ENCODE results near the gene CLCN7. TPM values are rescaled to one million over a fixed set of nuclear protein-coding genes. Genes with fewer than 3 reads are reported as not detected.

Gene CLCN7
- total and polyA plus RNA-seq, 2 of the 13 experiments (the other 11 are each of a cell fraction or from before 2014, with no cell fraction given) = 24.6 to 25.1 TPM

DNA sequence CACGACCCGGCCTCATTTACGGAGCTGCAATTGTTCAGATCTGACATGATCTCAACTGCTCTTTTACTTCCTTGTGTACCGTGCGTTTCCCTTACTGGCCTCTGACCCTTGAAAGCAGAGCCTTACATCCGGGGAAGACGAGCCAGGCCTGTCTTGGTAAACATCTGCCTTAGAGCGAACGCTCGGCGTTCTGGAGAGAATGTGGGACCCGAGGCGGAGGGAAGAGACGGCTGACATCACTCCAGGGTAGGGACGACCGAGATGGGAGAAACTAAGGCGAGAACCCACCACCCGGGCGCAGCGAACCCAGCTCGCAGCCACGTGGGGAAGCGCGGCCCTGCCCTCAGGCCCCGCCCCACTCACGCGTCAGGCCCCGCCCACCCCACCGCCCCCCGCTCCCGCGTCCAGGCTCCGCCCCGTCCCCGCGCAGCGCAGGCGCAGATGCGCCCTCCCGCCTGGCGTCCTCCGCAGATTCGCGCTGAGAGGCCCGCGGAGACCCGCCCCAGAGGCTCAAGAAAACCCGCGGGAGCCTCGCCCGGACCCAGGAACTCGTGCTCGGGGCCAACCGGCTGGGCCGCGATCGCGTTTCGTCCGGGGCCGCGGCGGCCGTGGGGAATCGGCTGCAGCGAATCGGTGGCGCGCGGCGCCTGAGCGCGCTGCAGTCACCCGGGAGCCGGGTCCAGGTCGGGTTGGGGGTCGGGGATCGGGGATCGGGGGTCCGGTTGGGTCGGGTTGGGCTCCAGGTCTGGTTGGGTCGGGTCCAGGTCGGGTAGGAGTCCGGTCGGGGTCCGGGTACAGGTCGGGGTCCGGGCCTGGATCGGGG is 18.3 kb upstream of the CLCN7 start, which contains the start of gene TELO2 (continued):
- no peak for TF ChIP-seq SALL2 (CRISPR knock-in tag; IDR thresholded peaks at IDR 0.05)
- TF ChIP-seq, protein P1, sequence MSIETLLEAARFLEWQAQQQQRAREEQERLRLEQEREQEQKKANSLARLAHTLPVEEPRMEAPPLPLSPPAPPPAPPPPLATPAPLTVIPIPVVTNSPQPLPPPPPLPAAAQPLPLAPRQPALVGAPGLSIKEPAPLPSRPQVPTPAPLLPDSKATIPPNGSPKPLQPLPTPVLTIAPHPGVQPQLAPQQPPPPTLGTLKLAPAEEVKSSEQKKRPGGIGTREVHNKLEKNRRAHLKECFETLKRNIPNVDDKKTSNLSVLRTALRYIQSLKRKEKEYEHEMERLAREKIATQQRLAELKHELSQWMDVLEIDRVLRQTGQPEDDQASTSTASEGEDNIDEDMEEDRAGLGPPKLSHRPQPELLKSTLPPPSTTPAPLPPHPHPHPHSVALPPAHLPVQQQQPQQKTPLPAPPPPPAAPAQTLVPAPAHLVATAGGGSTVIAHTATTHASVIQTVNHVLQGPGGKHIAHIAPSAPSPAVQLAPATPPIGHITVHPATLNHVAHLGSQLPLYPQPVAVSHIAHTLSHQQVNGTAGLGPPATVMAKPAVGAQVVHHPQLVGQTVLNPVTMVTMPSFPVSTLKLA (IDR thresholded peaks at IDR 0.05) = peak; percentile 58
- no peak for TF ChIP-seq ZNF569 (CRISPR knock-in tag; IDR thresholded peaks at IDR 0.05; ENCODE audit: borderline replicate concordance)
- no peak for TF ChIP-seq ZFP36 (IDR thresholded peaks at IDR 0.05; ENCODE audit: borderline replicate concordance, low read depth, low read length, partially characterized antibody)
- TF ChIP-seq ZMYM3 (CRISPR knock-in tag; IDR thresholded peaks at IDR 0.05) = 0 out of 2 replicates have a peak, but pooled peaks have one; percentile 42
- peak; percentile 91 for TF ChIP-seq YEATS2 (CRISPR knock-in tag; IDR thresholded peaks at IDR 0.05; ENCODE audit: borderline replicate concordance)
- TF ChIP-seq, protein P2, sequence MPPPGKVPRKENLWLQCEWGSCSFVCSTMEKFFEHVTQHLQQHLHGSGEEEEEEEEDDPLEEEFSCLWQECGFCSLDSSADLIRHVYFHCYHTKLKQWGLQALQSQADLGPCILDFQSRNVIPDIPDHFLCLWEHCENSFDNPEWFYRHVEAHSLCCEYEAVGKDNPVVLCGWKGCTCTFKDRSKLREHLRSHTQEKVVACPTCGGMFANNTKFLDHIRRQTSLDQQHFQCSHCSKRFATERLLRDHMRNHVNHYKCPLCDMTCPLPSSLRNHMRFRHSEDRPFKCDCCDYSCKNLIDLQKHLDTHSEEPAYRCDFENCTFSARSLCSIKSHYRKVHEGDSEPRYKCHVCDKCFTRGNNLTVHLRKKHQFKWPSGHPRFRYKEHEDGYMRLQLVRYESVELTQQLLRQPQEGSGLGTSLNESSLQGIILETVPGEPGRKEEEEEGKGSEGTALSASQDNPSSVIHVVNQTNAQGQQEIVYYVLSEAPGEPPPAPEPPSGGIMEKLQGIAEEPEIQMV (CRISPR knock-in tag; IDR thresholded peaks at IDR 0.05; ENCODE audit: low read depth) = 0 out of 2 replicates have a peak, but pooled peaks have one; percentile 34
- TF ChIP-seq EHMT2 (IDR thresholded peaks at IDR 0.05; ENCODE audit: borderline replicate concordance, low read depth, low read length) = no peak
- TF ChIP-seq HDAC2 (CRISPR knock-in tag; IDR thresholded peaks at IDR 0.05) = peak; percentile 21
- TF ChIP-seq ZNF335 (CRISPR knock-in tag; IDR thresholded peaks at IDR 0.05) = 0 out of 2 replicates have a peak, but pooled peaks have one; percentile 20
- no peak; the same call in 1 of the 2 replicates for TF ChIP-seq POGZ (CRISPR knock-in tag; IDR thresholded peaks at IDR 0.05)
- TF ChIP-seq KMT2A (CRISPR knock-in tag; IDR thresholded peaks at IDR 0.05) = peak; percentile 72
- TF ChIP-seq TMF1 (CRISPR knock-in tag; IDR thresholded peaks at IDR 0.05; ENCODE audit: low read depth) = no peak
- no peak for TF ChIP-seq ZNF451 (CRISPR knock-in tag; IDR thresholded peaks at IDR 0.05)
- TF ChIP-seq ARNT (IDR thresholded peaks at IDR 0.05) = no peak
- no peak for TF ChIP-seq ZFP36L1 (CRISPR knock-in tag; IDR thresholded peaks at IDR 0.05)
- peak; percentile 20; the same call in 1 of the 2 replicates for TF ChIP-seq ZNF614 (CRISPR knock-in tag; IDR thresholded peaks at IDR 0.05; ENCODE audit: borderline replicate concordance)
- TF ChIP-seq PAXIP1 (CRISPR knock-in tag; conservative IDR thresholded peaks at IDR 0.05) = no peak
- TF ChIP-seq EED (CRISPR knock-in tag; IDR thresholded peaks at IDR 0.05) = no peak
- TF ChIP-seq FOXM1 (CRISPR knock-in tag; IDR thresholded peaks at IDR 0.05) = no peak
- peak; percentile 80 for TF ChIP-seq PHF20 (CRISPR knock-in tag; IDR thresholded peaks at IDR 0.05)
- no peak for TF ChIP-seq FLYWCH1 (CRISPR knock-in tag; IDR thresholded peaks at IDR 0.05)
- no peak for TF ChIP-seq HNF4A (CRISPR knock-in tag; IDR thresholded peaks at IDR 0.05)
- no peak for TF ChIP-seq ZNF672 (CRISPR knock-in tag; IDR thresholded peaks at IDR 0.05)
- TF ChIP-seq ZNF598 (CRISPR knock-in tag; IDR thresholded peaks at IDR 0.05; ENCODE audit: borderline replicate concordance) = no peak; the same call in 1 of the 2 replicates
- peak; percentile 71 to 83; a peak in 3 of 4 replicates for TF ChIP-seq POLR2A (IDR thresholded peaks at IDR 0.05; ENCODE audit: insufficient read depth in 1 of 2, low read depth in 2 of 2, low read length in 2 of 2)
